Astrocyte (in vitro differentiated cells and primary cell): ENCODE data around the gene FGD5.

Experiments
- EZH2 ChIP-seq: IDR thresholded peaks from 2 replicates; pipeline ENCODE4 v1.6.1; 2012; ENCODE audit warnings: mild to moderate bottlenecking, low read length, inconsistent platforms; ENCODE audit not compliant: insufficient read depth
- TF ChIP-seq, protein P1 (sequence below): IDR thresholded peaks from 2 replicates; pipeline ENCODE4 v1.5.1; 2011; ENCODE audit warnings: low read depth, mild to moderate bottlenecking, inconsistent platforms, low read length, moderate library complexity; ENCODE audit not compliant: insufficient read depth

DNA sequence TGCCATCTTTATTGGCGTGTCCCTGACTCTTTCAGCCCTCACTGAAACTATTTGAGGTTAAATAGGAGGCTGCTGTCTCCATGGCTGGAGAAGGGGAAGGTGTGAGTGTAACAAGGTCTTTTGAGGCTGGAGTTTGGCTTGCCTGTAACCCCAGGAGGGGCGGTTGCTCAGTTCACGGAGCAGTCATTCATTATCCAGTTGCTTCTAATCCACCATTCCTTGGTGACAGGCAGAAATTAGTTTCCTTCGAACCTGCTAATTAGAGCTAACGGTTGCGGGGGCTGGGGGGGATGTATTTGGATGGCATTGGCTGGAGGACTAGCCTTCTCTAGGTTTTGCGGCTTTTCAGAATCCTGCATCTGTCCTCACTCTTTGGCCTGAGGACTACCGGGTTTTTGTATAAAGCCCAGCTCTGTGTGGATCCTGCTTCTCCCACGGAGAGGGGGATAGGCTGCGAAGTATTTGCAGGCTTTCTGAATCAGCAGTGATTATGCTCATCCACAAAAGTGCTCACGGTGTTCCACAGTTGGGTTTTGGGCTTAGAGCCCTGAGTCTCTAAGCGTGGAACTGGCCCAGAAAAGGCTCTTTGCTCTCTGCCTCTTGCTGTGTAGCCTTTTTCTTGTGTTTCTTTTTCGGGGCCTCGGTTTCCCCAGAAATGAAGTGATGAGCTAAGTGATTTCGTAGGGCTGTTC, 18.6 kb downstream of the FGD5 start:
- TF ChIP-seq EZH2 = no peak
- TF ChIP-seq, protein P1, sequence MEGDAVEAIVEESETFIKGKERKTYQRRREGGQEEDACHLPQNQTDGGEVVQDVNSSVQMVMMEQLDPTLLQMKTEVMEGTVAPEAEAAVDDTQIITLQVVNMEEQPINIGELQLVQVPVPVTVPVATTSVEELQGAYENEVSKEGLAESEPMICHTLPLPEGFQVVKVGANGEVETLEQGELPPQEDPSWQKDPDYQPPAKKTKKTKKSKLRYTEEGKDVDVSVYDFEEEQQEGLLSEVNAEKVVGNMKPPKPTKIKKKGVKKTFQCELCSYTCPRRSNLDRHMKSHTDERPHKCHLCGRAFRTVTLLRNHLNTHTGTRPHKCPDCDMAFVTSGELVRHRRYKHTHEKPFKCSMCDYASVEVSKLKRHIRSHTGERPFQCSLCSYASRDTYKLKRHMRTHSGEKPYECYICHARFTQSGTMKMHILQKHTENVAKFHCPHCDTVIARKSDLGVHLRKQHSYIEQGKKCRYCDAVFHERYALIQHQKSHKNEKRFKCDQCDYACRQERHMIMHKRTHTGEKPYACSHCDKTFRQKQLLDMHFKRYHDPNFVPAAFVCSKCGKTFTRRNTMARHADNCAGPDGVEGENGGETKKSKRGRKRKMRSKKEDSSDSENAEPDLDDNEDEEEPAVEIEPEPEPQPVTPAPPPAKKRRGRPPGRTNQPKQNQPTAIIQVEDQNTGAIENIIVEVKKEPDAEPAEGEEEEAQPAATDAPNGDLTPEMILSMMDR = no peak
